GM19438 (cell line): ENCODE measurements around the gene IRF2.
"Not testable (repeated sequence)": the region's sequence is repeated elsewhere in the genome, so short reads cannot be mapped to it uniquely, and the experiment has no call there.

Experiments
- ATAC-seq: cut with Tn5 transposase; IDR thresholded peaks from one replicate; pipeline ENCODE4 v1.9.1; 2021; ENCODE audit warnings: low read depth; ENCODE audit not compliant: unreplicated experiment

Gene IRF2

DNA sequence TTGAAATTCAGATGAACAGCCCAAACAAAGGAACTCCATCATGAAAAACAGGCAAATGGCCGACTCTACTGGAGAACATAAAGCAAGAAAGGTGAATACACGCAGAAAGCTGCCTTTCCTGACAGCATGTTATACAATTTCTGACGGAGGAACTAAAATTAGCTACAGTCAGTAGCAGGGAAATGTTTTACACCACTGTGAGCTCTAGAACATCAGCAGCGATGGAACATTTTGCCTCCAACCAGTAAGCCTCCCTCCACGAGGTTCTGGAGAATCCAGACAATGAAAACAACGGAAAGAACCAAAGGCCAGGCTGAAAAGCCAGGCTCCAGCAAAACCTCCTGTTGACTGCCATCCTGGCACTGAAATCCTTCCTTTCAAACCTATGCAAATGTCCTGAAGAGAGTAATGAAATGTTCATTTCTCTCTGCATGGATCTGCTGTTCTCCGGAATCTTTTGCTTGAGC is 78.9 kb downstream of the IRF2 start:
- no peak for ATAC-seq

GRCh38 chr4:184392748-184393559 is 81.4 kb downstream of the IRF2 start:
- no peak for ATAC-seq

DNA sequence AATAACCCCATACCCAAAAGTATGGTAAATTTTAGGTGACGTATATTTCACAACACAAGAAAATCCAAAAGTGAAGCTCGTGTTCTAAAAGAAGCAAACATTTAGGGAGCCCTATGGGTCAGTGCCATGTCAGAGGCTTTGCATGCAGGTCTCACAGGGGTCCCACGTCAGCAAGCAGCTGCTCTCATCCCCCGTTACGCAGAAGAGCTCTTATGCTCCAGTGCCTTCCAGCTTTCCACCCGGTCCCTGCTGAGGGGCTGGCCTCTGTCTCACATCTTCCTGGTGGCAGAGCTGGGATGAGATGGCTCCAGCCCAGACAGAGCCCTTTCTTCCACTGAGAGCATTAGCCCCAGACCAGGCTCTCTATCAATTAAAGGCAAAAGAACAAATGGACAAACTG is 82.0 kb downstream of the IRF2 start:
- no peak for ATAC-seq

- ATAC-seq, result no peak
Measured at GRCh38 chr4:184389978-184390900, 84.1 kb downstream of the IRF2 start.

DNA sequence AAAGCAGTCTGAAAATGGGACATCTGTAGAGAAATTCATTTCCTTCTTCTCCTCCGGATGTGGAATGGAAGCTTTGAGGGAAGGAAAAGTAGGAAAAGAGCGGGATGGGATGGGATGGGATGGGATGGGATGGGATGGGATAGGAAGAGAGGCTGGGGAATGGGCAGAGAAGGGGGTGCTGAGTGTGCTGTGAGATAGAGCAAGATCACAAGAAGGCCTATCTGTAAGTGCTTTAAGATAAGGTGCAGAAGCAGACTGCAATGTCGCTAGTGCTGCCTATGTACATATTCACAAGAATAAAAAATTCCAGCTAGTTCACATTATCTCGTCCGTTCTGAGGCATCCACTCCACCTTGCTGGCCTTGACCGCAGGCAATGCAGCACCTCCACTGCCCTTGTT is 86.2 kb downstream of the IRF2 start:
- no peak for ATAC-seq

GRCh38 chr4:184387351-184387750 is 87.0 kb downstream of the IRF2 start:
- no peak for ATAC-seq

- ATAC-seq, result no peak
Measured at GRCh38 chr4:184386271-184386781, 88.0 kb downstream of the IRF2 start.

DNA sequence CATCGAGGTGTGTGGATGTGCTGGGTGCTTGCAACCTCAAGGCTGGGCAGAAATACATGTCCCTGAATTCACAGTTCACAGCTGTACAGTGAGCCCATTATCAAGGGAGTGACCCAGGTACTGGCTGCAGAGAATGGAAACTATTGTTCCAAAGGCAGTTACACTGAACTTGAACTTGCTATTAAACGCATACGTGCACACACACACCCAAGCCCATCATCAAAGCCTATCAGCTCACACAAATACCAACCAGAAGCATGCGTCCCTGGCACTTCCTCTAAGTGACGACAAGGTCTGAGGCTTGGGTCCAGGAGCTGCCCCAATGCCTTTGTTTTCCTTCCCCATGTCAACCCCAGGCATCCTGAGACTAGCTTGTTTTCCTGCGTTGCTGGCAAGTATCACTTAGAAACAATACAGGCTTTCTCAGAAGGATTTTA is 88.6 kb downstream of the IRF2 start:
- no peak for ATAC-seq

DNA sequence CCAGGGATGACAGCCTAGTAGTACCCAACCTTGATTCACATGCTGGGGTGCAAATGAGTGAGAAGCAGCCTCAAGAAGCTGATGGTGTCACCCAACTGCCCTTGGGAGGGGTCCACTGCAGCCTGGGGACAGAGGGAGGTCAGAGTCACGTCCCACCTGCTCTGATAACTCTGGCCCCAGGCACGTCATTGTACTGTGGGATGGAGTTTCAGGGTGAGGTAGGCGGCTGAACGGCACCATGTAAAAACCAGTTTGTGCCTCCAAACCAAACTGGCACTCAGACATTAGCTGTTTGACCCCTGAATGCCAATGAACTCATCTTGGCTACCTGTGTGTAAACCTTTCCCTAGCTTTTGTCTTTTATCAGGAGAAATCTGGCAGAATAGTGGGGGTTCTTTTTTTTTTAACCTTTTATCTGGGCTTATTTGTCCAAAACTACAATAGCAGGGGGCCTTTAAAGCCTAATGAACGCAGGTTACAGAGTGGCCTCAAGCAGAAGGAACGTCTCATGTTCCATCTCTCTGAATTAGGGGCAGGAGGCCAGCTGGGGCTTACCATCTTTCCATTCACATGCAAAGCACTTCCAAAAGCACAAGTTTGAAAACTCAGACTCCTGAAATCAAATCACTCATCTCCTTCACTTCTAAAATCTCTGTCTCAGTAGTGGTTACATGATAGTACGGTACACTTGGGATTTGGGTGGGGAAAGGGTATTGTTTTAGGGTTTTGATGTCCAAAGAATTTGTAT is 89.4 kb downstream of the IRF2 start:
- ATAC-seq, result peak; percentile 12

DNA sequence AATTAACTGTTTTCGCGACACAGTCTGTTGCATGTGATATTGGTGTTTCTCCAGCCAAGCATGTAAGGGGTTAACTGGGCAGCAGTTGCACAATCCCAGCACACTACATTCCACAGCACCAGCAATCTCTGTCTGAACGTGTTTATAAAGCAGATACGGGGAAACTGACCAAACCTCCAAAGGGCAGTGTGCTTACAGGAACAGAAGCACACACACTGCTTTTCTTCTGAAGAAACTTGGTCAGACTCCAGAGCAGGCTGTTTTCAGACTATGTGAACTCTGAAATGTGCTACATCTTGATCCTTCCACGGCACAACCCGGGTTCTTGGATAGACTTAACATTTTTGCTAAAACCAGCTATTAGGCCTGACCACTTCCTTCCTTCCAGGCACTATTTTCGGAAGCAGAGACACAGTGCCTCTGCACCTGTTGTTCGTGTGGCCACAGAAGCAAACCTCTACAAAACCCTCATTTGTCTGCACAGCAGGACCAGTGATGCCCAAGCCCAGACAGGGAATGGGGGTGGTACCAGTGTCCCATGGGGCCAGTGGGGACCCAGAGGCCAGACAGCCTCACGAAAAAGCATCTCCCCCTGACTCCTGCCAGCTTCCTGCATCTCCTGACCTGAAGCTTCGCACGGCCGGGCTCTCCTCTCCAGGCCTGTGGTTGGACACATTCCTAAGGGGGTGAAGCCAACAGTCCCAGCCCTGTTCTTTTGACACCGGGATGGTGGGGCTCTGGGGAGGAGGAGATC is 90.1 kb downstream of the IRF2 start:
- peak; percentile 82 for ATAC-seq

GRCh38 chr4:184383497-184384055 is 90.8 kb downstream of the IRF2 start:
- ATAC-seq, result no peak

DNA sequence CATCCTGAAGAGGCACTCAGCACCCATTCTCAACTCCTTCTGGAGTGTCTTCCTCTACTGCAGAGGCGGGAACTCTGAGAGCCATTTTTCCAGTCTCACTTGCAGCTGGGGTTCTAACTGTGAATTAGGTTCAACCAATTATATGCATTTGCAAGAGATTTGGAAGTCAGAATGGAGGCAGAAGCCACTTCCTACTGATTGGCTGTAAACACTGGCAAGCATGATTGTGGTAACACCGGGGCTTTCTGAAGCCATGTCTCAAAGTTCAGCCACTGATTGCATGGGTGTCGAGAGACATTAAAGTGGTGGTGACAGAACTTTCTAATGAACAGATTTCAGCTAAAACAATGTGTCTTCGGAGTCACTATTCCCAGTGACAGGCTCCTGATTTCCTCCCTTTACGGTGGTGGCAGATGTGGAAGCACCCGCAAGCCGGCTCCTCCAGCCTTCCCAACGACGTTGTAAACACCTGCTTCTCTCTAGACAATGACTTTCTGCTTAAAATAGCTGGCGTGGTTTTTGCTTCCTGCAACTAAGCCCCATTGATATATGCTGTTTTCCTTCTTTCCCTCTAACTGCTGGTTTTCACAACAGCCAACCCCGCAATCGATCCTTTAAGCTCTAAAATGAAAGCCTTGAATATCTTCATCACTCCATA is 92.0 kb downstream of the IRF2 start:
- ATAC-seq, result no peak

GRCh38 chr4:184380707-184381106 is 93.6 kb downstream of the IRF2 start:
- ATAC-seq, result no peak

DNA sequence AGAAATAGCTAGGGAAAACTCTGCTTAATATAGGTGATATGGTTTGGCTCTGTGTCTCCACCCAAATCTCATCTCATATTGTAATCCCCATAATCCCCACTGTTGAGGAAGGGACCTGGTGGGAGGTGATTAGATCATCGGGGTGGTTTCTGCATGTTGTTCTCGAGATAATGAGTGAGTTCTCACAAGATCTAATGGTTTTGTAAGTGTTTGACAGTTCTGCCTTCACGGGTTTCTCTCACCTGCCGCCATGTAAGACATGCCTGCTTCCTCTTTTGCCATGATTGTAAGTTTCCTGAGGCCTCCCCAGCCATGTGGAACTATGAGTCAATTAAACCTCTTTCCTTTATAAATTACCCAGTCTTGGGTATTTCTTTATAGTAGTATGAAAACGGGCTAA is 94.1 kb downstream of the IRF2 start:
- ATAC-seq, result not testable (repeated sequence)

DNA sequence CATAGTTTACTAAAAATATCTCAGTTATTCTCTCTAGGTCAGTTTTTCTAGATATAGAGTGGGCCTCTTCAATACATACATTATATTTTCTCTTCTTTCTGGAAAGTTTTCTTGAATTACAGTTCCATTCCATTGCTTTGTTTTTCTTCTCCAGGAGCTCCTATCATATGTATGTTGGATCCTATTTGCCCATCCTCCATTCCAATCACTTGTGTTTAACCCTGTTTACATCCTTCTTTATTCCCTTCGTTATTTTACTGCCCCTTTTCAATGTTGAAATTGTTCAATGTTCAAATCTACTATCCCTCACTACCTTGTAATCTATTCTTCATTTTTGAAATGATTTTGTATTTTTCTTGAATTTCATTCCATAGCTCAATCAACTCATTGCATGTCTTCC is 97.4 kb downstream of the IRF2 start:
- ATAC-seq, result no peak

- no peak for ATAC-seq
Measured at GRCh38 chr4:184376126-184376838, 98.1 kb downstream of the IRF2 start.

DNA sequence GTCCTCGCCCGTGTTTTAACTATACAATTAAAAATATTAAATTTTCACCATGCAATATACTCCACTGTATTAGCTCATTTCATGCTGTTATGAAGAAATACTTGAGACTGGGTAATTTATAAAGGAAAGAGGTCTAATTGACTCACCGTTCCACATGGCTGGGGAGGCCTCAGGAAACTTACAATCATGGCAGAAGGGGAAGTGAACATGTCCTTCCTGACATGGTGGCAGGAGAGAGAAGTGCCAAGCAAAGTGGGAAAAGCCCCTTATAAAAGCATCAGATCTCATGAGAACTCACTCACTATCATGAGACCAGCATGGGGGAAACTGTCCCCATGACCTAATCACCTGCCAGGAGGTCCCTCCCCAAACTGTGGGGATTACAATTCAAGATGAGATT is 98.7 kb downstream of the IRF2 start:
- not testable (repeated sequence) for ATAC-seq

DNA sequence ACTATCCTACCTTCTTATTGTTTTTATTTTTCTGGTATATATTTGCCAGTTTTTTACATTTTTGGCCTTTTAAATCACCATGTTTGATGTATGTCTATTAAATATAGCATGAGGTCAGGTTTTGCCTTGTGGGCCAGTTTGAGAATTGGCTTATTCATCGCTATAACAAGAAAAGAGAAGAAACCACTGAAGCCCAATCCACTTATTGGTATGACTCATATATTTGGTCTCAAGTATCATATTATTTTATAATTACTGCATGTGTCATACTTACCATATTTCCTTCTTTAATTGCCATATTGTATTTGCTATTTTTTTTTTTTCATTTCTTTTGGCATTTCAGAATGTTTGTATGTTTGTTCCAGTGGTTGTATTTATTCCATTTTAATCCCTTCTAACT is 99.3 kb downstream of the IRF2 start:
- ATAC-seq, result no peak
